C4-2B (cell line): ENCODE results near the gene LRRTM1.

ENCODE experiments used
- H3K27ac ChIP-seq: fragments of 450-650 bp; 2 replicates; pipeline ENCODE4 v1.5.1; 2017
- CTCF ChIP-seq: fragments of 450-650 bp; conservative IDR thresholded peaks from 2 replicates; pipeline ENCODE4 v1.5.1; 2017; ENCODE audit warnings: mild to moderate bottlenecking
- ZFX ChIP-seq: fragments of 450-650 bp; IDR thresholded peaks from 2 replicates; pipeline ENCODE4 v1.6.1; 2017

The LRRTM1 gene

GRCh38 chr2:80323610-80324009, 19.1 kb upstream of the LRRTM1 start:
- no peak overlapping the region for H3K27ac ChIP-seq
- TF ChIP-seq CTCF (no peak), ZFX (no peak)

GRCh38 chr2:80322958-80323357, 18.4 kb upstream of the LRRTM1 start:
- no peak overlapping the region for H3K27ac ChIP-seq
- no peak for TF ChIP-seq ZFX
- TF ChIP-seq CTCF: no peak

GRCh38 chr2:80322311-80322920, 17.9 kb upstream of the LRRTM1 start:
- no peak overlapping the region for H3K27ac ChIP-seq
- TF ChIP-seq ZFX (no peak), CTCF (no peak)

DNA sequence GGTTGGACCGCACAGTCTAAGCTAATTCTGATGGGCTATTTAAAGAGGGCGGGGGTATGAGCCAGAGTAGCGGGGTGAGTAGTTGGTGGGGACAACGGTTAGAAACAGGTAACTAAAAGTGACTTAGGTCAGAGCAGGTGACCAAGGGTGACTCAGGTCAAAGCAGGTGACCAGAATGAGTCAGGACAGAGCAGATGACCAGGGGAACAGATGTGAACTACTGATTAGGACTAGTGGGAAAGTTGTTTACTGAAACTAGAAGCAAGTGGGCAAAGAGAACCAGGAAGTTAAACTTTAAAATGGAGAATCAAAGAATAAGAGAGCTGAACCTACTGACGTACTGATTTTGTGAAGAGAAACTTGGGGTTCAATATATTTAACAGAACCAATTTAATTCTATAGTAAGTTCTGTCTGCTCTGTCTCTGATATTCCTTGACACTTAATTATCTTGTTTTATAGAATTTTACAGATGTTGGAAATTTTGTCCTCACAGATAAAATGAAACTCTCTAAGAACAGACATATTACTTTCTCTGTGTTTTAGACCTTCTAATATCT, 7.8 kb upstream of the LRRTM1 start:
- TF ChIP-seq CTCF (no peak), ZFX (no peak)
- no peak overlapping the region for H3K27ac ChIP-seq

GRCh38 chr2:80311304-80311703, 6.8 kb upstream of the LRRTM1 start:
- no peak overlapping the region for H3K27ac ChIP-seq
- TF ChIP-seq ZFX (no peak), CTCF (no peak)

GRCh38 chr2:80303006-80303908, 1.3 kb downstream of the LRRTM1 start:
- H3K27ac ChIP-seq: no peak overlapping the region
- TF ChIP-seq CTCF (no peak), ZFX (no peak)
